Measurements from ENCODE around the gene PPP1R13B.

- TF ChIP-seq, protein P1, sequence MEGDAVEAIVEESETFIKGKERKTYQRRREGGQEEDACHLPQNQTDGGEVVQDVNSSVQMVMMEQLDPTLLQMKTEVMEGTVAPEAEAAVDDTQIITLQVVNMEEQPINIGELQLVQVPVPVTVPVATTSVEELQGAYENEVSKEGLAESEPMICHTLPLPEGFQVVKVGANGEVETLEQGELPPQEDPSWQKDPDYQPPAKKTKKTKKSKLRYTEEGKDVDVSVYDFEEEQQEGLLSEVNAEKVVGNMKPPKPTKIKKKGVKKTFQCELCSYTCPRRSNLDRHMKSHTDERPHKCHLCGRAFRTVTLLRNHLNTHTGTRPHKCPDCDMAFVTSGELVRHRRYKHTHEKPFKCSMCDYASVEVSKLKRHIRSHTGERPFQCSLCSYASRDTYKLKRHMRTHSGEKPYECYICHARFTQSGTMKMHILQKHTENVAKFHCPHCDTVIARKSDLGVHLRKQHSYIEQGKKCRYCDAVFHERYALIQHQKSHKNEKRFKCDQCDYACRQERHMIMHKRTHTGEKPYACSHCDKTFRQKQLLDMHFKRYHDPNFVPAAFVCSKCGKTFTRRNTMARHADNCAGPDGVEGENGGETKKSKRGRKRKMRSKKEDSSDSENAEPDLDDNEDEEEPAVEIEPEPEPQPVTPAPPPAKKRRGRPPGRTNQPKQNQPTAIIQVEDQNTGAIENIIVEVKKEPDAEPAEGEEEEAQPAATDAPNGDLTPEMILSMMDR (IDR thresholded peaks at IDR 0.05): no peak
- TF ChIP-seq EP300 (IDR thresholded peaks at IDR 0.05): no peak
Observed at GRCh38 chr14:103855734-103856095, 8.3 kb upstream of the PPP1R13B start.
